Hepatocyte (in vitro differentiated cells): ENCODE results near the gene TENM4.

ENCODE experiments used
- CTCF ChIP-seq: fragments of 200-600 bp; sonication (generic); IDR thresholded peaks from 2 replicates; pipeline ENCODE4 v1.5.1; 2016; ENCODE audit warnings: antibody characterized with exemption, mild to moderate bottlenecking; ENCODE audit not compliant: poor library complexity
- EZH2 ChIP-seq: fragments of 200-600 bp; sonication (generic); IDR thresholded peaks from 2 replicates; pipeline ENCODE4 v1.6.1; 2016; ENCODE audit warnings: antibody characterized with exemption, mild to moderate bottlenecking, borderline replicate concordance
- EZH2phosphoT487 ChIP-seq: fragments of 200-600 bp; sonication (generic); IDR thresholded peaks from one replicate; pipeline ENCODE4 v1.6.1; 2018; ENCODE audit warnings: antibody characterized with exemption, mild to moderate bottlenecking, low read depth, moderate library complexity; ENCODE audit not compliant: unreplicated experiment, severe bottlenecking

DNA sequence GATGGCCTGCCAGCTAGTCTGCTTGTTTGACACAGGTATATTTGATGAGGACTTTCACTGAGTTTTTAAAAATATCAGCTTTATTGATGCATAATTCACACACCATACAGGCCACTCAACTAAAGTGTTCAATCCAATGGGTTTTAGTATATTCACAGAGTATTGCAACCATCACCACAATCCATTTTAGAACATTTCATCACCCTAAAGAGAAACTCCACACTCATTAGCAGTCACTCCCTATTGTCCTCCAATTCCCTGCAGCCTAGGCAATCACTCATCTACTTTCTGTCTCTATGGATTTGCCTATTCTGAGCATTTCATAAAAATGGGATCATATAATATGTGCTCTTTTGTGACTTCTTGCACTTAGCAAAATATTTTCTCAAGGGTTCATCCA, 468.2 kb downstream of the TENM4 start:
- TF ChIP-seq EZH2phosphoT487, result no peak
- TF ChIP-seq CTCF, result no peak
- TF ChIP-seq EZH2, result no peak
